ENCODE results near the gene C16orf74.

Gene C16orf74

DNA sequence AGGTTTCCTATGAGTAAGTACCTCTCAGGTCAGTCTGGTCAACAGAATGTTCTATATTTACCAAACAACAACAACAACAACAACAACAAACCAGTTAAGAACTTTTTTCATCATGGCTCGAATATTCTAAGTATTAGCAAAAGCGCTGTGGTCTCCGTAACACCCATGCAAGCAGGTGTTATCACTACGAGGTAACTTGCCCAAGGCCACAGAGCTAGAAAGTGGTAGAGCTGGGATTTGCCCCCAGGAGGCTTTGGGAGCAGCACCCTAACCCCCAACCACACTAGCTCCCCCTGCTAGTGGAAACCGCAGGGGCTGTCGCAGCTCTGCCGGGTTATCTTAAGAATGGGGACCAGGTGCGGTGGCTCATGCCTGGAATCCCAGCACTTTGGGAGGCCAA lies 23.9 kb upstream of the C16orf74 start:
- DNase-seq (ENCODE audit: low read depth in 2 of 2, low spot score in 1 of 2): no peak

- no peak for DNase-seq (ENCODE audit: low read depth in 2 of 2, low spot score in 1 of 2)
These were observed 23.2 kb upstream of the C16orf74 start for GRCh38 chr16:85774136-85774535.

DNA sequence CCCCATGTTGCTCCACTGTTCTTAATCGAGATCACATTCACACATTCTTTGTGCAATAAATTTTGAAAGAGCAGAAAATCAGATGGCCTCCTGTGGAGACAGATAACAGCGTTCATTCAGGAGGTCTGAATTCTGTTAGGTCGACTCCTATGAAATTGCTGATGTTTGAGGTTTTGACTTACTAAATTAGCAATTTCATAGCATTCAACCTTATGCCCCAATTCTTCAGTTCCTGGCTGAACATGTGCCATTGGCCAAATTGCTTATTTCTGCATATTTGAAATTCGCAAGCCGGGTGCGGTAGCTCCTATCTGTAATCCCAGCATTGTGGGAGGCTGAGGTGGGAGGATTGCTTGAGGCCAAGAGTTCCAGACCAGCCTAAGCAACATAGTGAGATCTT lies 22.1 kb upstream of the C16orf74 start:
- DNase-seq (ENCODE audit: low read depth in 2 of 2, low spot score in 1 of 2): no peak

GRCh38 chr16:85770741-85771140 lies 19.8 kb upstream of the C16orf74 start:
- DNase-seq (ENCODE audit: low read depth in 2 of 2, low spot score in 1 of 2): no peak

- DNase-seq (ENCODE audit: low read depth in 2 of 2, low spot score in 1 of 2): no peak
These were observed 17.3 kb upstream of the C16orf74 start for GRCh38 chr16:85768199-85768598.

DNA sequence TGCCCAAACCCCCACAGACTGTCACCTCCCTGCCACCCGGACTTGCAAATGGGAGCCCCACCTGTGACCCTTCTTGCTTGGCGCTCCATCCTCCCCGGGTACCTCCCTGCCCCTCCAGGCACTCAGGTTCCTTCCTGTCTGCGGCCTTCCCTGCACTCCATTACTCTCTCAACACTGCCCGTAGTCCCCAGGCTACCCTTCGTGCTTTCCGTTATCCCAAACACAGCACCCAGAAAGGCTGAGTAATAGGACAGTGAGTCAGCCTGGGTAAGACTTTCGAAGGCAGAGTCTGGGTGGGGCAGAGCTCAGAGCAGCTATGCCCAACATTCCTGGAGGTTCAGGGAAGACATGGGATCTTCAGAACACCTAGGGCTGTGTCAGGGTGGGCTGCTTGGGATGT lies 16.6 kb upstream of the C16orf74 start:
- DNase-seq (ENCODE audit: low read depth in 2 of 2, low spot score in 1 of 2): no peak

DNA sequence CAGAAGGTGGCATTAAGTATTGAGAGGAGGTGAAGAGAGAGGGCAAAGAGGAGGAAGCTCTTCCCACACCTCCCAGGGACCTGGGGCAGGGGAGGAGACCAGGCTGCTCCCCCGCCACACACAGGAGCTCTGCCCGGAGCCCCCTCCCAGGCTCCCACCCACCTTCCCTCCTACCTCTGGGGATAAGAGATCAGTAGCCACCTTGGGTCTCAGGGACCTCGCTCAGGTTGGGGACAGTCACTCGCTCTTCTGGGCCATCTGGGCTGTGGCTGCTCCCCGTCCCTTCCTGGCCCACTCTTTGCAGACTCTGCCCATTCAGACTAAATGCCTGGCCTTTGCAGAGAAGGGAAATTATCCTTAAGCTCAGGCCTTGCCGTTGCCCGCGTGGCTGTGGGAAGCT lies 14.9 kb upstream of the C16orf74 start:
- DNase-seq (ENCODE audit: low read depth in 2 of 2, low spot score in 1 of 2): no peak

- DNase-seq (ENCODE audit: low read depth in 2 of 2, low spot score in 1 of 2): no peak
These were observed 14.3 kb upstream of the C16orf74 start for GRCh38 chr16:85765211-85765610.

- no peak for DNase-seq (ENCODE audit: low read depth in 2 of 2, low spot score in 1 of 2)
These were observed 12.7 kb upstream of the C16orf74 start for GRCh38 chr16:85763616-85764015.

DNA sequence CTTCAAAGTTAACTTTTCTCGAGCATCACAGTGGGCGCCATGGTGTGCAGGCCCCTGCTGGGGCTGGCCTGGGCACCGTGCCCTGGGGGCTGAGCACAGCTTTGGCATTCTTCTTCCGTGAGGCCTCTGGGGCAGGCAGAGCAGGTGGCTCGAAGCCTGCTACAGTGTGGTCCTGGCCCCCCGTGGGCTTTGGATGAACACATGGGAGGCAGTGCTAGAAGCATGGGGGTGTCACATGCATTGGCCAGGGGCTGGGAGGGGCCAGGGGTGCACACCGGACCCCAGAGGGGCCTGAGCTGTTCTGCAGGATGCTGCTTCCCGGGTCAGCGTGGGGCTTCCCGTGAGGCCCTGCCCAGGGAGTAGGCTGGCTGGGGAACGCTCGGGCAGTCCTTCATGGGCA lies 12.1 kb upstream of the C16orf74 start:
- DNase-seq (ENCODE audit: low read depth in 2 of 2, low spot score in 1 of 2): no peak

DNA sequence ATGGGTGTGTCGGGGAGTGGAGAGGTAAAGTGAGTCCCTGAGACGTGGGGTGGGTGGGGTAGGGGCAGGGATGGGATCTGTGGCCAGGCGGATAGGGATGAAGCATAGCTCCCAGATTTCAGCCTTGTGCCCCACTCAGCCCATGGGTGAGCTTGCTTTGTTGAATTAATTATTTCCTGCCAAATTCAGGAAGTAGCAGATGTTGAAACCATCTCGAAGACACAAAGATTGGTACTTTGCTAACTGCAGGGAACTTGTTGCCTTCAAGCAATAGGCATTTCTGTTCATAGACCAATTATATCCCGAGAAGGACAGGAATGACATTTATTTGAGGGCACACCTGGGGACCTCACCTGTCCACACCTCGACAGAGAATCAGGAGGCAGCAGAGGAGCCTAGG lies 11.0 kb upstream of the C16orf74 start:
- no peak for DNase-seq (ENCODE audit: low read depth in 2 of 2, low spot score in 1 of 2)

- DNase-seq (ENCODE audit: low read depth in 2 of 2, low spot score in 1 of 2): no peak
These were observed 8.9 kb upstream of the C16orf74 start for GRCh38 chr16:85759631-85760419.

DNA sequence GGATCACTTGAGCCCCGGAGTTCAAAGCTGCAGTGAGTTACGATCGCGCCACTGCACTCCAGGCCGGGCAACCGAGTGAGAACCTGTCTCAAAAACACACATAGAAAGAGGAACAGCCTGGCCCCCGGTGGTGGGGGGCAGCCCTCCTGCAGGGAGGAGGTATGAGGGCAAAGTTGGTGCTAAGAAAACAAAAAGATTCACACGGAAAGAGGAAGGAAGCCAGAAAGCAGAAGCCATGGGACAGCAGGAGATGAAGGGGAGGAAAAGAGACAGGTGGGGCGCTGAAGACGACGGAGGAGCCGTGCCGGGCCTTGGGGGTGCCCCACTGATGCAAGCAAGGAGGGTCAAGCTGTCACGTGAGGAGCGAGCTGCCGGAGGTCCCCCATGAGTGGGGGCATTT lies 8.2 kb upstream of the C16orf74 start:
- DNase-seq (ENCODE audit: low read depth in 2 of 2, low spot score in 1 of 2): no peak

DNA sequence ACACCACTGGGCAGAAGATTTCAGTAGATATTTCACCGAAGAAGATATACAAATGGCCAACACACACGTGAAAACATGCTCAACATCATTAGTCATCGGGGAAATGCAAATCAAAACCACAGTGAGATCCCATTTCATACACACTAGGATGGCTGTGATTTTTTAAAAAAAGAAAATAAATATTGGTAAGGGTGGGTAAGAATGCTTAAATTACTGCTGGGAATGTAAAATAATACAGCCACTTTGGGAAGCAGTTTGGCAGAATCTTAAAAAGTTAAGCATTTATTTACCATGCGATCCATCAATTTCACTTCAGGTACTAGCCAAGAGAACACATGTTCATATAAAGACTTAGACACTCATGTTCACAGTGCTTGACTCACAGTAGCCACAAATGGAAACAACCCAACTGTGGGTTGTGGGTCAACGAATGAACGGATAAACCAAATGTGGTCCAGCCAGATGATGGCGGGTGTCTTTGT lies 6.5 kb upstream of the C16orf74 start:
- no peak for DNase-seq (ENCODE audit: low read depth in 2 of 2, low spot score in 1 of 2)

GRCh38 chr16:85755929-85756768 lies 5.3 kb upstream of the C16orf74 start:
- no peak for DNase-seq (ENCODE audit: low read depth in 2 of 2, low spot score in 1 of 2)

- no peak for DNase-seq (ENCODE audit: low read depth in 2 of 2, low spot score in 1 of 2)
These were observed 3.5 kb upstream of the C16orf74 start for GRCh38 chr16:85754413-85754812.

DNA sequence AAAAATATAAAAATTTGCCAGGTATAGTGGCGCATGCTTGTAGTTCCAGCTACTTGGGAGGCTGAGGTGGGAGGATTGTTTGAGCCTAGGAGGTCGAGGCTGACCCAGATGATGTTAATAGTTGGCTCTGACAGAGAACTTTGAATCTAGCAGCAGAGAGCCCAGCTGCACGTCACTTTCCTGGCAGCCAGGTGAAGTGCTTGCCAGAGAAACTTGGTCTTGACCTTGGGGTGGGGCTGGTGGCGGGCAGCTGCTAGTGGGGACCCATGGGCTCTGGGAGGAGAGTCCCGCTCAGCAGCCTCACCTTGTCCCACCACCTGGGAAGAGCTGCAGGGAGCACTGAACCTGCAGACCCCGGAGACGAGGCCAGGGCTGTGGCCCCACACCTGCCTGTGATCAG lies 3.1 kb upstream of the C16orf74 start:
- DNase-seq (ENCODE audit: low read depth in 2 of 2, low spot score in 1 of 2): no peak

DNA sequence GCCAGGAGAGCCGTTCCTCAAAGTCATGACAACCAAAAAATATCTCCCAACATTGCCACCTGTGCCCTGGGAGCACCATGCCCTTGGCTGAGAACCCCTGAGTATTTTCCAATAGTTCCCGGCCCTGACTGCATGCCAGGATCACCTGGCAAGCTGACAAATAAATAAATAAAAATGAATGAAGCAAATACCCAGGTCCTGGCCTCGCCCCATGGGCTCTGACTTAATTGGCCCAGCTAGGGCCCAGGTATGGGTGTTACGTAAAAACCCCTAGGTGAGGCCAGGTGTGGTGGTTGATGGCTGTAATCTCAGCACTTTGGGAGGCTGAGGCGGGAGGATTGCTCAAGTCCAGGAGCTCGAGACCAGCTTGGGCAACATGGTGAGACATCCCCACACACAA lies 2.7 kb upstream of the C16orf74 start:
- DNase-seq (ENCODE audit: low read depth in 2 of 2, low spot score in 1 of 2): no peak

DNA sequence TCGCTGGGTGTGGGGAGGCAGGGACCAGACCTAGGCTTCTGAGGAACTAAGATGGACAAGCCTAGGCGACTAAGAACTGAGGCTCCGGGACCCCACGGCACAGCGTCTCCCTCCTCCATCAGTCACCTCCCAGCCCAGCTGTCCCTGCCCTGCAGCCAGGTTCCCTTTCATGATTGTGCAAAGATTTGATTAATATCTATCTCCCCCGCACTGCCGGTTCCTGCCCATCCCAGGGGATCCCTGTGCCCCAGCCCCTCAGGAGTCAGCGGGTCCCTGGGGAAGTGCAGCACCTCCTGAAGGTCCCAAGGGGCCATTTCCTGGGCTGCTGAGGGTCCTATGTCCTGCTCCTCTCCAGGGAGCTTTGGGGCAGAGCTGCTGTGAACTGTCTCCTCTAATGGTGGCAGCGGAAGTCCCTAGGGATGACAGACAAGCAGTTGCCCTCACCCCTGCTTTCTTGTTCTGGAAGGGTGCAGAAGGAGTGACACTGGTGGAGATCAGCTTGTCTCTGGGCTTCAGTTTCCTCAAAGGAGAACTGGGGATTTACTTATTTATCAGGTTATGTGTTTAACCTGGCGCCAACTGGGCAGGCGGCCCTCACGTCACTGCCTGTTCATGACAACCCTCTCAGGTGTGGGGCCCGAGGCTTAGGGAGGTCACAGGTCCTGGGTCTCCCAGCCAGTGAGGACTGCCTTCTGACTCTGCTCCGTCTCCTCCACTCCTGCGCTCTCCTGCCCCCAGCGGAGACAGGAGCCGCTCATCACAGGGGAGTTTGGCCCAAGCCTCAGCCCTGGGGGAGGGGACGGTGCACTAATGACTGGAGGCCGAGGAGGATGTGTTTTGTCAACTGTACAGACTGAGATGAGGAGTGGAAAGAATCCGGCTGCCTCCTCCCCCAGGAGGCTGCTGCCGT lies 1.9 kb upstream of the C16orf74 start:
- no peak for DNase-seq (ENCODE audit: low read depth in 2 of 2, low spot score in 1 of 2)

DNA sequence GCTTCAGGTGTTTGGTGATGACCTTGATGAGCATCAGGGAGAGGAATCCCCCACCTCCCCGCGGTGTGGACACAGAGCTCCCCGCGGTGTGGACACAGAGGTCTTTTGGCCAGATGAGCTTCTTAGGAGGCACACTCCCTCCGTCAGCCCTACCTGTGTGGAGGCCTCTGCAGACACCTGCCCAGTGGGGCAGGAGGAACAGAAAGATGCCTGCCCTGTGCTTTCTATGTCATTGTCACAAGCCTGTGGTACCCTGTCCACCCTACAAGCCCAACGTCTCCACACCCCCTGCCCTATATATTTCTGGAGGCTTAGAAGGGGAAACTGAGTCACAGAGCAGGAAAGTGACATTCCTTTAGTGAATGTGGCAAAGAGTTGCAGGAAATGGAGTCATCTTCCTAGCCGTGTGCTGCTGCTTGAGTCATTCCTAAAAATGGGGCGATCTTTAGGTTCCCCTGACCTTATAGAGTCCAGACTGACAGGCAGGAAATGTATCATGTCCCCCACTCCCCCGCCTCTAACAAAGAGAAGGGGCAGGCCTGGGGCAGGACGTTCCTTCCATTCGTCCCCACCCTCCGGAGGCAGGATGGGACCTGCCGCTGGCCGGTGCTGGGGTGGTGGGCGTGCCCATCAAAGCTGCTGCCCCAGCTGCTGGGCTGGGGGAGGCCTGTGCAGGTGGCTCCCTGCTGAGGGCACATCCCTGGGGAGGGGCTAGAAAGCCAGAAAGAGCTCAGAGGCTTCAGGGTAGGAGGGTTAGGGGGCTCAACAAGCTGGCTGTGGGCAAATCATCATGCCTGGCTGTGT lies 1.0 kb upstream of the C16orf74 start:
- no peak for DNase-seq (ENCODE audit: low read depth in 2 of 2, low spot score in 1 of 2)

Data from stimulated activated CD8-positive, alpha-beta memory T cell treated with anti-CD3 and anti-CD28 coated beads, Interleukin-4, amount 100 ng/mL, for 1 hour (primary cell).